SK-N-SH treated with all-trans-retinoic acid at 6 μM for 48 hours (cell line): ENCODE results near the gene CCDC187.

Experiments used
- ARNTL ChIP-seq: fragments of 450-650 bp; formaldehyde crosslinking; IDR thresholded peaks from 2 replicates; pipeline ENCODE4 v1.5.0; 2020; ENCODE audit warnings: low read depth, mild to moderate bottlenecking, moderate library complexity, borderline replicate concordance
- CSDC2 ChIP-seq: fragments of 250-450 bp; sonication (Bioruptor Pico); IDR thresholded peaks from 2 replicates; pipeline ENCODE4 v1.5.0; 2020; ENCODE audit warnings: mild to moderate bottlenecking, moderate library complexity
- PATZ1 ChIP-seq: fragments of 250-450 bp; sonication (Bioruptor Pico); IDR thresholded peaks from 2 replicates; pipeline ENCODE4 v1.8.0; 2020; ENCODE audit warnings: mild to moderate bottlenecking, moderate library complexity, borderline replicate concordance
- POU6F1 ChIP-seq: fragments of 250-450 bp; sonication (Bioruptor Pico); IDR thresholded peaks from 2 replicates; pipeline ENCODE4 v1.8.0; 2021; ENCODE audit warnings: low read depth, mild to moderate bottlenecking, moderate library complexity, borderline replicate concordance
- TCF4 ChIP-seq: fragments of 250-450 bp; sonication (Bioruptor Pico); IDR thresholded peaks from 2 replicates; pipeline ENCODE4 v1.8.0; 2021; ENCODE audit warnings: mild to moderate bottlenecking, moderate library complexity, borderline replicate concordance
- ZC3H10 ChIP-seq: fragments of 250-450 bp; sonication (Bioruptor Pico); IDR thresholded peaks from 2 replicates; pipeline ENCODE4 v1.5.1; 2021; ENCODE audit warnings: mild to moderate bottlenecking, moderate library complexity
- ZFP3 ChIP-seq: fragments of 250-450 bp; sonication (Bioruptor Pico); IDR thresholded peaks from 2 replicates; pipeline ENCODE4 v1.5.0; 2020; ENCODE audit warnings: mild to moderate bottlenecking, moderate library complexity
- ZFP30 ChIP-seq: fragments of 450-650 bp; formaldehyde crosslinking; IDR thresholded peaks from 2 replicates; pipeline ENCODE4 v1.5.0; 2022; ENCODE audit warnings: mild to moderate bottlenecking, moderate library complexity

- TF ChIP-seq ZFP30 (no peak), ZFP3 (CRISPR knock-in tag) (no peak), ARNTL (no peak), TCF4 (CRISPR knock-in tag) (no peak), ZC3H10 (CRISPR knock-in tag) (no peak), PATZ1 (CRISPR knock-in tag) (no peak), POU6F1 (CRISPR knock-in tag) (no peak), CSDC2 (no peak)
These were observed 8.1 kb upstream of the CCDC187 start for GRCh38 chr9:136312009-136312375.
